ENCODE results near the gene MYLK4.
"Not testable (repeated sequence)": the region's sequence is repeated elsewhere in the genome, so short reads cannot be mapped to it uniquely, and the experiment has no call there.

MYLK4 gene

GRCh38 chr6:2775003-2775402 lies 24.3 kb upstream of the MYLK4 start:
- no peak for DNase-seq

DNA sequence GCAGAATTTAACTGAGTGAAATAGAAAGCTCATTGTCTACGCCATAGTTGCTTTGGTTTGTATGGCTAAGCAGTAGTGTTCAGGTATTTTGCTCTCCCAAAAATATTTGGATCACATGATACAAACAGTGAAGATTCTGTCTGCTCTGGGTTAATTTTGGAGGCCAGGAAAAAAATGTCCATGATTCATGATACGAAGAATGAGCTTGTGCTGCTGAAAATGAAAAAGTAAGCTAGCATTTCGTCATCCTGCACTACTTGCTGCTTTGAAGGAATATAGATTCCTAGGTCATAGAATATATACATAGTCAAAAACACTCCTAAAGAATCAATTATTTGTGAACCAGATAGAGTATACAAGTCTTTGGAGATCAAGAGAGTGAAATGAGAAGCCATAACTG lies 22.7 kb upstream of the MYLK4 start:
- DNase-seq, result no peak

DNA sequence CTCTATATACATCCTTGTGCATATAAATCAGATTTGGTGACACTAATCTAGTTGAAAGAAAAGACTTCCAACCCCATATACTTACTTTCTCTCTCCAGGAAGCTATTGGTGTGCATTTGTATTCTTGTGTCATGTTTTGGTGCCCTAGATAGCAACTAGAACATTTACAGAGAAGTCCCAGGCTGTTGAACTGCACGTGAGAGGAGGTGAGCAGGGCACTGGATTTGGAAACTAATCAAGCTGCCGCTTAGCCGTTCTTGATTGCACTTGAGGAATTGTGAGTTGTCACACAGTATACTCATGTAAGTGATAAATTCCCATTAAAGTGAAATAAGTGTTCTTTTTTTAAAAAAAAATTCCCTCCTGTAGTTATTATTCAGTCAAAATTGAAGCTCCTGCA lies 22.1 kb upstream of the MYLK4 start:
- DNase-seq, result no peak

GRCh38 chr6:2771079-2771478 lies 20.4 kb upstream of the MYLK4 start:
- no peak for DNase-seq

GRCh38 chr6:2770171-2770570 lies 19.4 kb upstream of the MYLK4 start:
- peak; percentile 16 for DNase-seq

- DNase-seq, result no peak
Measured at GRCh38 chr6:2768696-2769095, 18.0 kb upstream of the MYLK4 start.

- no peak for DNase-seq
Measured at GRCh38 chr6:2767657-2768524, 17.2 kb upstream of the MYLK4 start.

DNA sequence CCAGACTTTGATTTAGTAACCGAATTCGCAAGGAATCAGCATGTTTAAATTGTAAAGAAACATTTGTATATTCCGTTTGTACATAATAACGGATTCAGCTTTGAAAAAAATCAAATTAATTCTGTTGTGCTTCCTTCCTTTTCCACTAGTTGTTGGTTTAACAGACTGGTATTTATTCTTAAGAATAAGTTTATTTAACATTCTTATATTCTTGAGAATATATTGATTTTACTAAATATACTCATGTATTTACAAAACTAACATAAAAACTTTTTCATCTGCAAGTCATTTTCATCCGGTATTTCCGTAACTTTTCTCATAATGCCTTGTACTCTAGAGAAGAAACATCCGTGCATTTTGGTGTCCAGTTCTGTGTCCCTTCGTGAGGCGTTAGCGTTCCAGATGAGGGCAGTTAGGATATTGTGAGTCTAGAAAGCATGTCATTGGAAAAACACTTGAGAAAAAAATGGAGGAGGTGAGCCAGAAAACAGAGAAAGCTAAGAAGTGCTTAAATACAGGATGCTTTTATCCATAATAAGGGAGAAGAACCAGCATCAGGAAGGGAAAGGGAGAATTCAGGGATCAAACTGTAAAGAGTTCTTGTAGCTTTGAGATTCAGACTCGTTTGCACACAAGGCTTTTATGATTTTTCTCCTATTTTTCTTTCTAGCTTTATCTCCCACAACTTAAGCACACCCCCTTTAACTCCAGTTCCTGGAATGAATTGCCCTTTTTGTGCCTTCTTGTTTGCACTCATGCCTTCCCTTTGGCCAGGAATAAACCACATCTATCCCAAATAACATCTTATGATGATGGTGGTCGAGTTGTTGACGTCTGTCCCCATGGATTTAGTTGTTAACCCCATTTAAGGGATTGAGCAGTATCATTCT lies 16.3 kb upstream of the MYLK4 start:
- DNase-seq, result no peak

DNA sequence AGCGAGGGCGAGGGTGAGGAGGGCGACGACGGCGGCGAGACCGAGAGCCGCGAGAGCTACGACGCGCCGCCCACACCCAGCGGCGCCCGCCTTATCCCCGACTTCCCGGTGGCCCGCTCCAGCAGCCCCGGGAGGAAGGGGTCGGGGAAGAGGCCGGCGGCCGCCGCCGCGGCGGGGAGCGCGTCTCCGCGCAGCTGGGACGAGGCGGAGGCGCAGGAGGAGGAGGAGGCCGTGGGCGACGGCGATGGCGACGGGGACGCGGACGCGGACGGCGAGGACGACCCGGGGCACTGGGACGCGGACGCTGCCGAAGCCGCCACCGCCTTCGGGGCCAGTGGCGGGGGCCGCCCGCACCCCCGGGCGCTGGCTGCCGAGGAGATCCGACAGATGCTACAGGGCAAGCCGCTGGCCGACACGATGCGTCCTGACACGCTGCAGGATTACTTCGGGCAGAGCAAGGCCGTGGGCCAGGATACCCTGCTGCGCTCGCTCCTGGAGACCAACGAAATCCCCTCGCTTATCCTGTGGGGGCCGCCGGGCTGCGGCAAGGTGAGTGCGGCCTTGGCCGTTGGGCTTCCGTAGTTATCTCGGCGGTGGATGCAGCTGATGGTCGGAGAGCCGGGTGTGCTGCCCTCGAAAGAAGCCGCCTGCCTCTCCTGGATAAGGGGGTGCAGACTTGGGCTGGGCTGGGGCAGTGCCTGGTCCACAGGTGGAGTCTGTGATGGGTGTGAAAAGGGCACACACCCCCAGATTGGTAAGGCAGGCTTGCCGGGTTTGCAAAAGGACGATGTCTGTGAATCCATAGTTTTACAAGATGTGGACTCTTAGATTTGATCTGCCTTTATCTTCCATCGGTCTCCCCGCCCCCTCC lies 15.4 kb upstream of the MYLK4 start:
- DNase-seq, result peak; percentile 62

DNA sequence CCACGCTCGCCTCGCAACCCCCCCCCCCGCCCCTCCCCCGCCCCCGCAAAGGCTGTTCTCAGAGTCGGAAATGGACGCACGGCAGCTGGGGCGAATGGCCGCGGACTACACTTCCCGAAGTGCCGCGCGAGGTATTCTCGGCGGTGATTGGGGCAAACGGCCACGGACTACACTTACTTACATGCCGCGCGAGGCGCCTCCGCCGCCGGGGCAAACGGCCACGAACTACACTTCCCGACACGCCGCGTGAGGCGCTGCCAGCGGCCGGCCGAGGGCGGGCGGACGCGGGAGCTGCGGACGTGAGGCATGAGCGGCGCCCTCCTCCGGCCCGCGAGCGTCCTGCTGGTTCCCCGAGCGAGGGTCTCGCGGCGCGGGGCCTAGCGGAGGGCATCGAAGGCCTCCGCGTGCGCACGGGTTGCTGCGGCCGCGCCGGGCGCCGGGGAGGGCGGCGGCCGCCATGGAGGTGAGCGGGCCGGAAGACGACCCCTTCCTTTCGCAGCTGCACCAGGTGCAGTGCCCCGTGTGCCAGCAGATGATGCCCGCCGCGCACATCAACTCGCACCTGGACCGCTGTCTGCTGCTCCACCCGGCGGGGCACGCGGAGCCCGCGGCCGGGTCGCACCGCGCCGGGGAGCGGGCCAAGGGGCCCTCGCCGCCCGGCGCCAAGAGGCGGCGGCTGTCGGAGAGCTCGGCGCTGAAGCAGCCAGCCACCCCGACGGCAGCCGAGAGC lies 14.6 kb upstream of the MYLK4 start, which contains the start of gene WRNIP1:
TSS of gene WRNIP1 (plus strand) at position 228 of the 730 bp plus-strand sequence. CDS start at position 458, 230 bp downstream.
- DNase-seq, result peak; percentile 100

DNA sequence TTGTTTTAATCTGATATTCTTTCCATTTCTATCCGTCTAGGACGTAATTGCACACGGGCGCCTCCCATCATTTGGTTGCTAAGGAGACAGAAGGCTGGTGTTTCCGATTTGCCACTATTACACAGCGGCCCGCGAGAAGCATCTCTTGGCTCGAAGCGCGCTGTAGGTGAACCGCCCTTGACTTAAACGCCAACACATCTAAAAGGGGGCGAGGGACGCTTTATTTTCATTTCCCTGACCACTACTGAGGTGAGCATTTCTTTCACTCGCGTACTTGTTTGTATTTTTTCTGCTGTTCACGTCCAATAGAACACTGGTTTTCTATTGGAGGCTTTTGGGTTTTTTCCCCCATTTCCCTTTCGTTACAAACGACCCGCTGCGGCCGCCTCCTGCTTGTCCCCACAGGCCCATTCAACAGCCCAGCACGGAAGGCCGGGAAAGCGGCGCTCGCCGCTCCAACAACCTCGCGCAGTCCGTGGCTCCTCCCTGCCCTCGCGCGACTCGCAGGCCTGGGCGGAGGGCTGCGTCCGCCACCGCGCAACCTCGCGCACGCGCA lies 14.0 kb upstream of the MYLK4 start:
- DNase-seq, result peak; percentile 71

DNA sequence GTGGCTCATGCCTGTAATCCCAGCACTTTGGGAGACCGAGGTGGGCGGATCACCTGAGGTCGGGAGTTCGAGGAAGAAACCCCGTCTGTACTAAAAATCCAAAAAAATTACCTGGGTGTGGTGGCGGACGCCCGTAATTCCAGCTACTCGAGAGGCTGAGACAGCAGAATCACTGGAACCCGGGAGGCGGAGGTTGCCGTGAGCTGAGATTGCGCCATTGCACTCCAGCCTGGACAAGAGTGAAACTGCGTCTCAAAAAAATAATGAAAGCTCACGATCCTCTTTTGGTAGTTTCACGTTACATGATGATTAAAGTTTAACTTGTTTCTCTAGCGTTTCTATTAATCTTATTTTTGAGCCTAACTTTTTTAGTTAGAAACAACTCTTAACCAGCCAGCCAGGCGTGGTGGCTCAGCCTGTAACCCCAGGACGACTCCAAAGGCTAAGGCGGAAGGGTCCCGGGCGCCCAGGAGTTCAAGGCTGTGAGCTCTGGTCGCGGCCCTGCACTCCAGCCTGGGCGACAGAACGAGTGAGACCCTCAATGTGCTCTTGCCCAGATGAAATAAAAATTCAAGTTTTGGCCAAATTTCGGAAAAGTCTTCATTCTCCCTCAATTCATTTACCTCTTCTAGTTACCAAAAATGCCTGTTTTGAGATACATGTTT lies 13.3 kb upstream of the MYLK4 start:
- no peak for DNase-seq

DNA sequence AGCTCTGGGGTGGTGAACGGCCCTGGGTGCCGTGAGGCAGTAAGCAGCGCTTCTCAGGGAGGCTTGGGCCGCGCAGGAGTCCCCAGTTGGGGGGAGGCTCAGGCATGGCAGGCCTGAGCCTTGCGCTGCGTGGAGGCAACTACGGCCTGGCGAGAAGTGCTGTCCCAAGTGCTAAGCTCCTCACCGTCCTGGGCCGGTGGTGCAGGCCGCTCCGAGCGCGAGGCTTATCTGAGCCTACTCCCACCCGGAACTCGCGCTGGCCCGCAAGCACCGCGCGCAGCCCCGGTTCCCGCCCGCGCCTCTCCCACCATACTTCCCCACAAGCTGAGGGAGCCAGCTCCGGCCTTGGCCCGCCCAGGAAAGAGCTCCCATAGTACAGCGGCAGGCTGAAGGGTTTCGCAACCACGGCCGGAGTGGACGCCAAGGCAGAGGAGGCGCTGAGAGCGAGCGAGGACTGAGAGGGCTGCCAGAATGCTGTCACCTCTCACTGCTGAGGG lies 12.7 kb upstream of the MYLK4 start:
- DNase-seq, result no peak

DNA sequence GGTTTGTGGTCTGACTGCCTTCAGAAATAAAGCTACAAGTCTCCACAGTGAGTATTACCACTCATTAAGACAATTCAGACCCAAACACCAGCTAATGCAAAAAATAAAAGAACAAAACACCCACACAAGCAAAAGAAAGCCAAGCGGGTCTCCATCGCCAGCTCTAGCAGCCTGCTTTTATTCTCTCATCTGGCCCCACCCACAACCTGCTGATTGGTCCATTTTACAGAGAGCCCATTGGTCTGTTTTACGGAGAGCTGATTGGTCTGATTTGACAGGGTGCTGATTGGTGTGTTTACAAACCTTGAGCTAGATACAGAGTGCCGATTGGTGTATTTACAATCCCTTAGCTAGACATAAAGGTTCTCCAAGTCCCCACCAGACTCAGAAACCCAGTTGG lies 12.1 kb upstream of the MYLK4 start:
- not testable (repeated sequence) for DNase-seq

DNA sequence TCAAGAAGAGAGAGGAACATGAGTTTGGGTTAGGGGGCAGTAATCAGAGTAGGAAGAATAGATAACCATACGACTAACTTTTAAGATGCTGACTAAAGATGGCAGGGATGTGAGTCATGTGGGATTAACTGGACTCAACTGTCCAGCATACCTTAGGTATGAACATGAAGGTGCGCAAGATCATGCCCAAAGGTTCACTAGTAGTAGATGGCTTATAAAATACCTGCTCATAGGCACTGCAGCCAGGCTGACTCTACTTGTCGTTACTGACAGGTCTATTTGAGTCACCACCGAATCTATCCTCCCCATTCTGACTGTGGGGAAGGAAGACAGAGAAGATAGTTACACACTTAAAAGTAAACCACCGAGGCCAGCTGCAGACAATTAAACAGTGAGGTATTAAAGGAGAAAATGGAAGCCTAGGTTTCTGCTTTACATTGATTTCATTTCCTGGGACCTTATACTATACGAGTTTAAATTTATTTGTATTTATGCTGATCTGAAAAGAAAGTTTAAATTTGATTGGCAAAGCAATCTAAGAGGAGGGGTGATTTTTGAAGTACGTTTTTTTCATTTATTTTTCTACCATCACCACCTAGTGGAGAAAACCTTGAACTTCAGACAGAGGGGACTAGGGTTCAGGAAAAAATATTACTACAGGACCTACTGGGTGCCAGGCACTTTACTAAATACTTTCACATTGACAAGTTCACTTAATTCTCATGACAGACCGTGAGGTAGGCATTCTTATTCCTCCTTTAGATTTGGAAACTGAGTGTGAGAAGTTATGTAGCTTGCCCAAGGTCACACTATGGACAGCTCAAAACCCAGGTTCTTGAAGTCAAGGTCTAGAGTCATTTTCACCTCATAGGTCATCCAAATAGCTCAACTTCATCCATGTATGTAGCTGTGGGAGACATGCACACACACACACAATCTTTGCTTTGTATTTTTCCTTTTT lies 10.4 kb upstream of the MYLK4 start:
- no peak for DNase-seq

DNA sequence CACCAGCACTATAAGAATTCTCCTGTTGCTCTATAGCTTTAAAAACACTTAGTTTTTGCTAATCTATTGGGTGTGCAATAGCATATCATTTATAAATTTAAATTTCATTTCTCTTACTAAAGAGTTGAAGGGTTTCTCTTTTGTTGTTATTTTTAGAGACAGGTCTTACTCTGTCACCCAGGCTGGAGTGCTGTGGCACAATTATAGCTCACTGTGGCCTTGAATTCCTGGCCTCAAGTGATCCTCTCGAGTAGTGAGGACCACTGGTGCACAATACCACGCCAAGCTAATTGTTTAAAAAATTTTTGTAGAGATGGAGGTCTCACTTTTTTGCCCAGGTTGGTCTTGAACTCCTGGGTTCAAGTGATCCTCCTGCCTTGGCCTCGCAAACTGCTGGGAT lies 8.3 kb upstream of the MYLK4 start:
- DNase-seq, result no peak

DNA sequence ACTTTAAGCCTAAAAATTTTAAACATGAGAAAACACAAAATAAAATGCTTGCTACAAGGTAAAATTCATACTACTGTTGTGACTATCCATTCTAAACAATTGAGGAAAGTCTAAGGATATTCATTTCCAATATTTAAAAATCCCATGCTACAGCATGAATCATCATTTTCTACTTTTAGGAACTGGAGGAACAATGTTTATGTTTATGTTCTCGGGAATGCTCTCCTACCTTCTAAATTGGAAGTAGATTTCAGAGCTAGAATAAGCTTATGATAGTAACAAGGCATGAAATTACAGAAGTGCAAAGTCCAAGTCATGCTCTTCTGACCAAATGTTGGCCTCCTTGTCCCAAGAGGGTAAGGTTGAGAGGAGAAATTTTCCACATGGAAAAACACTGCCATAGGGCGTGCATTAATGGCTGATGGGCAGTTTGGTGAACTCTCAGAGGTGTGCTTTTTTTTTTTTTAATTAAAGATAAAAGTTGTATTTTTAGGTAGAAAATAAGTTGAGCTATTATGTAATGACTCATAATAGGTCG lies 6.0 kb upstream of the MYLK4 start:
- no peak for DNase-seq

DNA sequence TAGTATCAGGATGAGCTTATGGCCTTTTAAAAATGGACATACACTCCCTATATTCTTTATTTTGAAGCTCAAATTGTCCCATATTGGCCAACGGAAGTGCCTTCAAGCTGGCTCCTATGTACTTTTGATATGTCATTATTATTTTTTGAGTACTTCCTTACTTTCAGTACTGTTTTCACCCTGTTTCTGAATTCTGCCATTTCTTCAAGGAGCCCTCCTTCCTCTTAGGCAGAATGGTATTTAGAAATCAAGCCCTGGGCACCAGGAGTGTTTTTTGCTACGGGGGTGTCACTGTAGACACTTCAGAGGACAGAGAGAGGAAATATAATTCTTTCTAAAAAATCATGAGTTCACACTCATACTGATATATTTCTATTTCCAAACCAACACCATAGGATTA lies 5.5 kb upstream of the MYLK4 start:
- DNase-seq, result peak; percentile 65

- DNase-seq, result no peak
Measured at GRCh38 chr6:2755456-2755855, 4.7 kb upstream of the MYLK4 start.

- DNase-seq, result no peak
Measured at GRCh38 chr6:2754911-2755310, 4.2 kb upstream of the MYLK4 start.
